HL-60 (cell line): ENCODE data around the gene KRTAP10-11.

ENCODE experiments used
- DNase-seq, 2 experiments: peaks; one replicate each; pipeline ENCODE4 v3.0.0-alpha.2; 2010 to 2020; ENCODE audit warnings: low read depth in 1 of 2, low spot score in 1 of 2
- H3K27ac ChIP-seq: fragments of 250-450 bp; sonication (Bioruptor Pico); replicated peaks from 2 replicates; pipeline ENCODE4 v1.5.1; 2020; ENCODE audit warnings: mild to moderate bottlenecking, moderate library complexity
- H3K27me3 ChIP-seq: fragments of 250-450 bp; sonication (Bioruptor Pico); 2 replicates; pipeline ENCODE4 v1.5.1; 2021; ENCODE audit warnings: mild to moderate bottlenecking, moderate library complexity; ENCODE audit not compliant: insufficient read depth, poor library complexity, severe bottlenecking
- H3K4me3 ChIP-seq: replicated peaks from 2 replicates; pipeline ENCODE4 v1.5.1; 2011; ENCODE audit warnings: mild to moderate bottlenecking, control low read depth, low read length; ENCODE audit not compliant: insufficient read depth
- GABPA ChIP-seq: IDR thresholded peaks from 2 replicates; pipeline ENCODE4 v1.6.1; 2012; ENCODE audit warnings: low read depth
- POLR2AphosphoS5 ChIP-seq: IDR thresholded peaks from 2 replicates; pipeline ENCODE4 v1.6.1; 2012; ENCODE audit warnings: low read depth
- SPI1 ChIP-seq: IDR thresholded peaks from 2 replicates; pipeline ENCODE4 v1.6.1; 2012; ENCODE audit warnings: low read depth, mild to moderate bottlenecking, borderline replicate concordance
- TF ChIP-seq, protein P1 (sequence below): IDR thresholded peaks from one replicate; pipeline ENCODE4 v1.5.1; 2011; ENCODE audit warnings: low read length, control low read depth, inconsistent platforms; ENCODE audit not compliant: insufficient read depth
- TF ChIP-seq, protein P2 (sequence below): IDR thresholded peaks from 2 replicates; pipeline ENCODE4 v1.6.1; 2012; ENCODE audit warnings: low read depth; ENCODE audit not compliant: insufficient replicate concordance

The KRTAP10-11 gene

DNA sequence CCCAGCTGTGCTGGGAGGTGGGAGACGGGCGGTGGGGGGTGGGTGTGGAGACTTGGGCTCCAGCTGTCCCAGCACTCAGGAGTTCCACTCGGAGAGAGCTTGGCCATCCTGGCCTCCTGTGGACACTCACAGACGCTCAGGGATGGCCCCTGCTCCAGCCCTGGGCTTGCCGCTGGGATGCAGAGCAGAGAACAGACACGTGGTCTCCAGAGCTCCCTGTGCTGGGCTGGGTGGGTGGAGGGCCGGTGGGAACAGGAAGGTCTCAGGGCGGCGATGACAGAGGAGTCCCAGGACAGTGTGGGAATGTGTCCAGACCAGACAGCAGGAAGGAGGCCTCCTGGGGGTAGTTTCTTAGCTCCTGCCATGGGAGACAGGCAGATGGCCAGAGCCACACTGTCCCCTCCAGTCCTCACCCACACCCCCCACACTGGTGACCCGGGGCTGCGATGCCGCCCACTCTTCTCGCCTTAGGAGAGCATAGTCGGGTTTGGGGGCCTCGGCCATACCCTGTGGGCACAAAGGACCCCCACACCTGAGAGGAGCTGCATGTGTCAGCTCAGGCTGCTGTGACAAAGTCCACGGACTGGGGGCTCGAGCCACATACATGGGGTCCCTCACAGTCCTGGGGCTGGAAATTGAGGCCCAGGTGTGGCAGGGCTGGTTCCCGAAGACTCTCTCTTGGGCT lies 17.4 kb upstream of the KRTAP10-11 start:
- Histone ChIP-seq H3K27me3 (no peaks in the 10 kb centered on the region), H3K27ac (no peak overlapping the region), H3K4me3 (no peak overlapping the region)
- TF ChIP-seq, protein P1, sequence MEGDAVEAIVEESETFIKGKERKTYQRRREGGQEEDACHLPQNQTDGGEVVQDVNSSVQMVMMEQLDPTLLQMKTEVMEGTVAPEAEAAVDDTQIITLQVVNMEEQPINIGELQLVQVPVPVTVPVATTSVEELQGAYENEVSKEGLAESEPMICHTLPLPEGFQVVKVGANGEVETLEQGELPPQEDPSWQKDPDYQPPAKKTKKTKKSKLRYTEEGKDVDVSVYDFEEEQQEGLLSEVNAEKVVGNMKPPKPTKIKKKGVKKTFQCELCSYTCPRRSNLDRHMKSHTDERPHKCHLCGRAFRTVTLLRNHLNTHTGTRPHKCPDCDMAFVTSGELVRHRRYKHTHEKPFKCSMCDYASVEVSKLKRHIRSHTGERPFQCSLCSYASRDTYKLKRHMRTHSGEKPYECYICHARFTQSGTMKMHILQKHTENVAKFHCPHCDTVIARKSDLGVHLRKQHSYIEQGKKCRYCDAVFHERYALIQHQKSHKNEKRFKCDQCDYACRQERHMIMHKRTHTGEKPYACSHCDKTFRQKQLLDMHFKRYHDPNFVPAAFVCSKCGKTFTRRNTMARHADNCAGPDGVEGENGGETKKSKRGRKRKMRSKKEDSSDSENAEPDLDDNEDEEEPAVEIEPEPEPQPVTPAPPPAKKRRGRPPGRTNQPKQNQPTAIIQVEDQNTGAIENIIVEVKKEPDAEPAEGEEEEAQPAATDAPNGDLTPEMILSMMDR = no peak
- TF ChIP-seq POLR2AphosphoS5 = no peak
- TF ChIP-seq, protein P2, sequence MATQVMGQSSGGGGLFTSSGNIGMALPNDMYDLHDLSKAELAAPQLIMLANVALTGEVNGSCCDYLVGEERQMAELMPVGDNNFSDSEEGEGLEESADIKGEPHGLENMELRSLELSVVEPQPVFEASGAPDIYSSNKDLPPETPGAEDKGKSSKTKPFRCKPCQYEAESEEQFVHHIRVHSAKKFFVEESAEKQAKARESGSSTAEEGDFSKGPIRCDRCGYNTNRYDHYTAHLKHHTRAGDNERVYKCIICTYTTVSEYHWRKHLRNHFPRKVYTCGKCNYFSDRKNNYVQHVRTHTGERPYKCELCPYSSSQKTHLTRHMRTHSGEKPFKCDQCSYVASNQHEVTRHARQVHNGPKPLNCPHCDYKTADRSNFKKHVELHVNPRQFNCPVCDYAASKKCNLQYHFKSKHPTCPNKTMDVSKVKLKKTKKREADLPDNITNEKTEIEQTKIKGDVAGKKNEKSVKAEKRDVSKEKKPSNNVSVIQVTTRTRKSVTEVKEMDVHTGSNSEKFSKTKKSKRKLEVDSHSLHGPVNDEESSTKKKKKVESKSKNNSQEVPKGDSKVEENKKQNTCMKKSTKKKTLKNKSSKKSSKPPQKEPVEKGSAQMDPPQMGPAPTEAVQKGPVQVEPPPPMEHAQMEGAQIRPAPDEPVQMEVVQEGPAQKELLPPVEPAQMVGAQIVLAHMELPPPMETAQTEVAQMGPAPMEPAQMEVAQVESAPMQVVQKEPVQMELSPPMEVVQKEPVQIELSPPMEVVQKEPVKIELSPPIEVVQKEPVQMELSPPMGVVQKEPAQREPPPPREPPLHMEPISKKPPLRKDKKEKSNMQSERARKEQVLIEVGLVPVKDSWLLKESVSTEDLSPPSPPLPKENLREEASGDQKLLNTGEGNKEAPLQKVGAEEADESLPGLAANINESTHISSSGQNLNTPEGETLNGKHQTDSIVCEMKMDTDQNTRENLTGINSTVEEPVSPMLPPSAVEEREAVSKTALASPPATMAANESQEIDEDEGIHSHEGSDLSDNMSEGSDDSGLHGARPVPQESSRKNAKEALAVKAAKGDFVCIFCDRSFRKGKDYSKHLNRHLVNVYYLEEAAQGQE = no peak
- no peak for TF ChIP-seq SPI1
- TF ChIP-seq GABPA = no peak
- DNase-seq = no peak

DNA sequence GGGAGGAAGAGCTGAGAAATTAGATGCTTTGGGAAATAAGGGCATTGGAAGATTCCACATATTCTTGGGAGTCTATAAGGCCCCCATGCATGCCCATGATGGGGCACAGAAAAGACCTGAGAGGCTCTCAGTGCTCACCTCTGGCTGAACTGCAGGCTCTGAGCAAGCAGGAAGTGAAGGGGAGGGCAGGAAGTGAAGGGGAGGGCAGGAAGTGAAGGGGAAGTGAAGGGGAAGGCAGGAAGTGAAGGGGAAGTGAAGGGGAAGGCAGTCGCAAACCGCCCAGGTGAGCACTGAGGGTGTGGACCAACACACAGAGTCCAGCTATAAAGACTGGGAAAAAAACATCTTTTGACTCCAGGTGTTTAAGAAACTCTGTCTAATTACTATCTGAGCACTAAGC lies 15.8 kb upstream of the KRTAP10-11 start:
- H3K27ac ChIP-seq = no peak overlapping the region
- no peak overlapping the region for H3K4me3 ChIP-seq
- H3K27me3 ChIP-seq = no peaks in the 10 kb centered on the region
- DNase-seq = no peak
- TF ChIP-seq POLR2AphosphoS5 (no peak), SPI1 (no peak)

DNA sequence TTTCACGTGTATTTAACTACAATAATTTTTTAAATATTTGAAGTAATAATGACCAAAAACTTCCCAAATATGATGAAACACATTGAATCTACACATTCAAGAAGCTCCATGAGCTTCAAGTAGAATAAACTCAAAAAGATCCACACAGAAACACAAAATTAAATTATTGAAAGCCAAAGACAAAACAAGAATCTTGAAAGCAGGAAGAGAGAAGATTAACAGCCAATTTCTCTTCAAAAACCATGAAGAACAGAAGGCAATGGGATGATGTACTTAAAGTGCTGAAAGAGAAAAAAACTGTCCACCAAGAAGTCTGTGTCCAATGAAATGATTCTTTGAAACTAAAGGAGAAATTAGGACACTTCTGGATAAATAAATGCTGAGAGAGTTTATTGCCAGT lies 14.1 kb upstream of the KRTAP10-11 start:
- no peak for DNase-seq
- TF ChIP-seq GABPA = no peak
- TF ChIP-seq, protein P1 = no peak
- TF ChIP-seq SPI1 = no peak
- no peak overlapping the region for H3K27ac ChIP-seq
- no peaks in the 10 kb centered on the region for H3K27me3 ChIP-seq
- H3K4me3 ChIP-seq = no peak overlapping the region

DNA sequence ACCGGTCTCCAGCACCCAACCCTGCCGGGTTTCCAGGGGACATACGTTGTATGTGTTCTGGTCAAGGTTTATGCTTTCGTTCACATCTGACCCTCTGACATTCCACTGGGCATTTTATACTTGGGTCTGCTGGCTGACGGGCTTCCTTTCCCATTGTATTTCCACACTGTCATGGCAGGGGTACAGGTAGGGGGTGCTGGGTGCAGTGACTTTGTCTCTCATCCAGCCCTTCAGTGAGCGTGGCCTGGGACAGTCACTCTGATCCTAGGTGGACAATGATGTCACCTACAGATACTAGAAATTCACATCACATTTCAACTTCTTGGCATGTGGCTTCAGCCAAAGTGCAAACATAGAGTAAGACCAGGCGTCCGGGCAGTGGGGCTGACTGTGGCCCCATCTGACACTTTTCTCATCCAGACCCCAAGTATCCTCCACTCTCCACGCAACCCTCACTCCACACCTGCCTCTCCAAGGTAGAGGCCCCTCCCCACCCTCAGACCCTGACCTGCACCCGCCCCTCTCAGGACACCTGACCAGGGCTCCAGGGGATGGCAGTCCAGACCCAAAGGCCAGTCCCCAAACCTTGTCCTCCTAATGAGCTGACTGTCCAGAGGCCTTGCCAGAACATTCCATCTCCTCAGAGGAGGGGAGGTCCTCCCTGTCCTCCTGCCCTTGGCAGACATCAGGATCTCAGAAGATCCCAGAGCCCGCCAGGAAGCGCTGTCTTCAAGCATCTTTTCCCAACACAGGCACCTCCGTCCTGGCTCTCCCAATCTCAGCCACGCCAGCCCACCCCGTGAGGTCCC lies 9.8 kb upstream of the KRTAP10-11 start:
- H3K27me3 ChIP-seq = no peaks in the 10 kb centered on the region
- TF ChIP-seq, protein P2 = no peak
- TF ChIP-seq GABPA (no peak), SPI1 (no peak), POLR2AphosphoS5 (no peak)
- TF ChIP-seq, protein P1 = no peak

More for the DNA sequence above, 9.8 kb upstream of the KRTAP10-11 start:
- Histone ChIP-seq H3K27ac (no peak overlapping the region), H3K4me3 (no peak overlapping the region)
- DNase-seq = no peak
